B cell (primary cell): ENCODE results near the gene DRP2. TPM values are rescaled to one million over a fixed set of nuclear protein-coding genes. Genes with fewer than 3 reads are reported as not detected.

Experiments
- ATAC-seq: fragments of 200-7000 bp; cut with Tn5 transposase; one replicate; pipeline ENCODE4 v1.10.0; 2021; ENCODE audit warnings: low read depth, mild to moderate bottlenecking, moderate number of reproducible peaks, moderate library complexity
- CTCF ChIA-PET: fragments of 350-600 bp; sonication (Branson Sonifier 250); formaldehyde crosslinking; loops from one replicate; lab custom pipeline; 2021; ENCODE audit warnings: antibody characterized with exemption, inconsistent platforms; lab: Charles Lee
- POLR2A ChIA-PET: fragments of 350-600 bp; sonication (Branson Sonifier 250); formaldehyde crosslinking; loops from one replicate; lab custom pipeline; 2021; ENCODE audit warnings: antibody characterized with exemption; lab: Charles Lee
- DNase-seq: peaks from one replicate; pipeline ENCODE4 v3.0.0; 2013
- H2AFZ ChIP-seq: 2 replicates; pipeline ENCODE4 v1.6.1; 2012; ENCODE audit warnings: mild to moderate bottlenecking, low read depth, low read length; ENCODE audit not compliant: insufficient read depth, poor library complexity, severe bottlenecking
- H3K27ac ChIP-seq, 2 donors: 1 replicate in 1 of 2; 2 replicates in 1 of 2; pipeline ENCODE4 v1.5.1; 2012 to 2013; ENCODE audit warnings: low read length in 2 of 2, mild to moderate bottlenecking in 2 of 2, moderate library complexity in 1 of 2
- H3K27me3 ChIP-seq, 4 experiments: fragments of 200-600 bp in 1 of 4; sonication (generic) in 1 of 4; replicated peaks in 1 of 4; 1 replicate in 2 of 4; 2 replicates in 2 of 4; pipeline versions ENCODE4 v1.6.1 to v1.7.0; 2013 to 2016; ENCODE audit warnings: low read length in 3 of 4, mild to moderate bottlenecking in 2 of 4, mixed read lengths in 1 of 4, moderate library complexity in 1 of 4; ENCODE audit not compliant: insufficient read depth in 4 of 4, control insufficient read depth in 3 of 4; ENCODE audit errors: control extremely low read depth in 1 of 4
- H3K36me3 ChIP-seq, 2 experiments: replicated peaks in 1 of 2; 1 replicate in 1 of 2; 2 replicates in 1 of 2; pipeline versions ENCODE4 v1.6.1 to v1.7.1; 2013; ENCODE audit warnings: low read length in 1 of 2; ENCODE audit not compliant: insufficient read depth in 2 of 2, control insufficient read depth in 1 of 2; ENCODE audit errors: control extremely low read depth in 1 of 2, extremely low read depth in 1 of 2
- H3K4me1 ChIP-seq, 2 donors: fragments of 200-600 bp in 1 of 2; sonication (generic) in 1 of 2; 1 replicate in 1 of 2; 2 replicates in 1 of 2; pipeline versions ENCODE4 v1.5.1 to v1.6.1; 2013 to 2017; ENCODE audit warnings: low read length in 2 of 2; ENCODE audit not compliant: control insufficient read depth in 2 of 2, insufficient read depth in 2 of 2
- H3K4me2 ChIP-seq: replicated peaks from 2 replicates; pipeline ENCODE3; 2012; ENCODE audit warnings: mild to moderate bottlenecking, low read depth, low read length; ENCODE audit not compliant: poor library complexity, severe bottlenecking
- H3K4me3 ChIP-seq, 5 experiments: fragments of 200-600 bp in 1 of 5; sonication (generic) in 1 of 5; 1 replicate in 3 of 5; 2 replicates in 2 of 5; pipeline versions ENCODE4 v1.5.1 to v1.7.0; 2011 to 2016; ENCODE audit warnings: low read length in 4 of 5, mild to moderate bottlenecking in 4 of 5, low read depth in 2 of 5, control low read depth in 1 of 5, moderate library complexity in 1 of 5; ENCODE audit not compliant: insufficient read depth in 1 of 5; ENCODE audit errors: control extremely low read depth in 1 of 5, extremely low read depth in 1 of 5
- H3K79me2 ChIP-seq: fragments of 200-600 bp; sonication (generic); one replicate; pipeline ENCODE4 v1.6.0; 2016; ENCODE audit warnings: low read length; ENCODE audit not compliant: control insufficient read depth, insufficient read depth
- H3K9ac ChIP-seq: fragments of 200-600 bp; sonication (generic); 2 replicates; pipeline ENCODE4 v1.6.1; 2017; ENCODE audit warnings: mild to moderate bottlenecking, low read length, moderate library complexity
- H3K9me3 ChIP-seq, 3 donors: one replicate each; pipeline versions ENCODE4 v1.6.1 to v1.7.1; 2013; ENCODE audit warnings: low read length in 2 of 3; ENCODE audit not compliant: control insufficient read depth in 2 of 3, insufficient read depth in 1 of 3; ENCODE audit errors: control extremely low read depth in 1 of 3
- H4K20me1 ChIP-seq: 2 replicates; pipeline ENCODE4 v1.6.0; 2012; ENCODE audit warnings: mild to moderate bottlenecking, low read length; ENCODE audit not compliant: insufficient read depth, control insufficient read depth, poor library complexity, severe bottlenecking
- H3K27ac Mint-ChIP-seq: one replicate; pipeline ENCODE4 v1.8.0; 2021; ENCODE audit warnings: mixed read lengths
- H3K27me3 Mint-ChIP-seq: one replicate; pipeline ENCODE4 v1.8.0; 2021; ENCODE audit warnings: mixed read lengths
- H3K4me1 Mint-ChIP-seq: one replicate; pipeline ENCODE4 v1.8.0; 2021; ENCODE audit warnings: mixed read lengths
- H3K4me3 Mint-ChIP-seq: one replicate; pipeline ENCODE4 v1.8.0; 2021; ENCODE audit warnings: mixed read lengths
- H3K9me3 Mint-ChIP-seq: one replicate; pipeline ENCODE4 v1.8.0; 2022; ENCODE audit warnings: mixed read lengths; ENCODE audit not compliant: insufficient read depth
- EZH2 ChIP-seq: IDR thresholded peaks from 2 replicates; pipeline ENCODE4 v1.6.1; 2012; ENCODE audit warnings: borderline replicate concordance, low read depth, mild to moderate bottlenecking, moderate library complexity, low read length; ENCODE audit not compliant: insufficient read depth, poor library complexity, severe bottlenecking
- WGBS: methylation state at CpG from one replicate; pipeline ENCODE4 v1.1.5; 2013; ENCODE audit warnings: missing lambda C conversion rate; ENCODE audit not compliant: insufficient coverage; 5-methylcytosine and 5-hydroxymethylcytosine counted together
- intact Hi-C: fragments of 100-400 bp; cut with micrococcal nuclease; formaldehyde crosslinking; loops from one replicate; pipeline ENCODE4 v1.10.0; 2022
- polyA plus RNA-seq: library from polyadenylated mRNA; depleted of rRNA; stranded (reverse); fragments of >200 nt; gene quantifications from 2 replicates; pipeline ENCODE4 v1.2.3, GENCODE V29; 2012
- total RNA-seq, 2 donors: library from RNA; stranded (reverse); fragments of 120-200 nt in 1 of 2; gene quantifications; 1 replicate in 1 of 2; 2 replicates in 1 of 2; pipeline versions ENCODE4 v1.2.3 to v1.2.4, GENCODE V29; 2013 to 2022
- TF ChIP-seq, protein P1 (sequence below): fragments of 200-600 bp; IDR thresholded peaks from one replicate; pipeline ENCODE4 v1.8.0; 2022; ENCODE audit warnings: antibody characterized with exemption, mild to moderate bottlenecking

Gene DRP2
- total and polyA plus RNA-seq, 2 donors (not counting 1 experiment from before 2014, with no cell fraction given) = 0.04 TPM; not detected in 1

DNA sequence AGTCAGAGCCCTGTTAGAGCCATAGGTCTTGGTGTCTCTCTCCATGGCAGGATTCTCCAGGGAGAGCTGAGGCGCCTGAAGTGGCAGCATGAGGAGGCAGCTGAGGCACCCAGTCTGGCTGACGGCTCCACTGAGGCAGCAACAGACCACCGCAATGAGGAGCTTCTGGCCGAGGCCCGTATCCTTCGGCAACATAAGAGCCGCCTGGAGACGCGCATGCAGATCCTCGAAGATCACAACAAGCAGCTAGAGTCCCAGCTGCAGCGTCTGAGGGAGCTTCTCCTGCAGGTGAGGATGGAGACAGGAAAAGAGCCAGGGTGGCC is 38.6 kb downstream of the DRP2 start:
- DNase-seq (no peak), ATAC-seq (no peak)
- no peaks in the 10 kb centered on the region for H3K9me3 Mint-ChIP-seq
- H3K27me3 ChIP-seq = no peaks in the 10 kb centered on the region
- H3K27ac ChIP-seq = no peak overlapping the region
- TF ChIP-seq, protein P1, sequence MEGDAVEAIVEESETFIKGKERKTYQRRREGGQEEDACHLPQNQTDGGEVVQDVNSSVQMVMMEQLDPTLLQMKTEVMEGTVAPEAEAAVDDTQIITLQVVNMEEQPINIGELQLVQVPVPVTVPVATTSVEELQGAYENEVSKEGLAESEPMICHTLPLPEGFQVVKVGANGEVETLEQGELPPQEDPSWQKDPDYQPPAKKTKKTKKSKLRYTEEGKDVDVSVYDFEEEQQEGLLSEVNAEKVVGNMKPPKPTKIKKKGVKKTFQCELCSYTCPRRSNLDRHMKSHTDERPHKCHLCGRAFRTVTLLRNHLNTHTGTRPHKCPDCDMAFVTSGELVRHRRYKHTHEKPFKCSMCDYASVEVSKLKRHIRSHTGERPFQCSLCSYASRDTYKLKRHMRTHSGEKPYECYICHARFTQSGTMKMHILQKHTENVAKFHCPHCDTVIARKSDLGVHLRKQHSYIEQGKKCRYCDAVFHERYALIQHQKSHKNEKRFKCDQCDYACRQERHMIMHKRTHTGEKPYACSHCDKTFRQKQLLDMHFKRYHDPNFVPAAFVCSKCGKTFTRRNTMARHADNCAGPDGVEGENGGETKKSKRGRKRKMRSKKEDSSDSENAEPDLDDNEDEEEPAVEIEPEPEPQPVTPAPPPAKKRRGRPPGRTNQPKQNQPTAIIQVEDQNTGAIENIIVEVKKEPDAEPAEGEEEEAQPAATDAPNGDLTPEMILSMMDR = no peak
- no peak for TF ChIP-seq EZH2
- H3K9ac ChIP-seq = no peak overlapping the region
- H2AFZ ChIP-seq = no peak overlapping the region
- H3K4me2 ChIP-seq = no peak overlapping the region
- POLR2A ChIA-PET = no interaction called here
- H3K4me3 Mint-ChIP-seq = no peak overlapping the region
- H3K36me3 ChIP-seq = no peaks in the 10 kb centered on the region
- no peak overlapping the region for H3K4me3 ChIP-seq
- H3K4me1 ChIP-seq = no peaks in the 10 kb centered on the region
- H3K27ac Mint-ChIP-seq = no peak overlapping the region
- no peaks in the 10 kb centered on the region for H3K9me3 ChIP-seq
- no peaks in the 10 kb centered on the region for H3K79me2 ChIP-seq
- WGBS = 97% methylated on average over 7 of the region's 11 CpGs
- H3K4me1 Mint-ChIP-seq = peaks cover 2% of the 10 kb centered on the region
- H3K27me3 Mint-ChIP-seq = no peaks in the 10 kb centered on the region
- H4K20me1 ChIP-seq = no peaks in the 10 kb centered on the region
- CTCF ChIA-PET = no interaction called here
- intact Hi-C loops = no loop called here

DNA sequence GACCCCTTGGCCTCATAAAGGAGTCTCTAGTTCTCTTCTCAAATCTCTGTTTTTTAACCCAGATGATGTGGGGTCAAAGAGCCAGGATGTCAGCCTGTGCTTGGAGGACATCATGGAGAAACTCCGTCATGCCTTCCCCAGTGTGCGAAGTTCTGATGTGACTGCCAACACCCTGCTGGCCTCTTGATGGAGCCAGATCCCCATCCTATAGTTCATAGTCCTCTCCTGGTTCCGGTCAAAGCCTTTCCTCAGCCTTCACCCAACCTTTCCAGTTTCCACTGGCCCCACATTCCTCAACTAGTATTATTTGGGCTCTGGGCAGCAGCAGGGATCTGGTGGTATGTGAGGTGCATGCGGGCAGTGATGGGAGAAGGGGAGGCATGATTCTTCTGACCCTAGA is 40.8 kb downstream of the DRP2 start:
- no peaks in the 10 kb centered on the region for H4K20me1 ChIP-seq
- no peaks in the 10 kb centered on the region for H3K79me2 ChIP-seq
- H3K4me1 ChIP-seq = no peaks in the 10 kb centered on the region
- ATAC-seq (no peak), DNase-seq (no peak)
- H3K4me3 ChIP-seq = no peak overlapping the region
- intact Hi-C loops = no loop called here
- no peaks in the 10 kb centered on the region for H3K27me3 ChIP-seq
- H2AFZ ChIP-seq = no peak overlapping the region
- H3K27ac ChIP-seq = no peak overlapping the region
- ChIA-PET POLR2A (no interaction called here), CTCF (no interaction called here)
- no peaks in the 10 kb centered on the region for H3K9me3 Mint-ChIP-seq
- H3K27me3 Mint-ChIP-seq = no peaks in the 10 kb centered on the region
- TF ChIP-seq EZH2 = no peak
- TF ChIP-seq, protein P1 = no peak
- no peak overlapping the region for H3K9ac ChIP-seq
- no peaks in the 10 kb centered on the region for H3K36me3 ChIP-seq
- WGBS = no CpG with 5 or more reads among the region's 4 CpGs
- H3K4me1 Mint-ChIP-seq = peaks cover 2% of the 10 kb centered on the region
- no peak overlapping the region for H3K27ac Mint-ChIP-seq
- no peak overlapping the region for H3K4me3 Mint-ChIP-seq
- no peaks in the 10 kb centered on the region for H3K9me3 ChIP-seq
- H3K4me2 ChIP-seq = no peak overlapping the region
